Thoracic aorta (tissue), 2 donors: ENCODE measurements around the gene BLMH. TPM values are rescaled to one million over a fixed set of nuclear protein-coding genes. Genes with fewer than 3 reads are reported as not detected.

Source experiments
- ATAC-seq: fragments of 150-250 bp; one replicate; pipeline ENCODE4 v1.8.0; 2017; ENCODE audit warnings: low read depth; ENCODE audit not compliant: insufficient number of reproducible peaks, low FRiP score
- DNase-seq: peaks from one replicate; pipeline ENCODE4 v3.0.0-alpha.2; 2020; ENCODE audit warnings: low spot score
- H3K27ac ChIP-seq, 2 donors: fragments of 200-600 bp; sonication (generic); 1 replicate in 1 of 2; 2 replicates in 1 of 2; pipeline ENCODE4 v1.5.1; 2016; ENCODE audit warnings: mild to moderate bottlenecking in 2 of 2, moderate library complexity in 2 of 2
- H3K27me3 ChIP-seq: fragments of 200-600 bp; sonication (generic); replicated peaks from 2 replicates; pipeline ENCODE4 v1.6.0; 2016; ENCODE audit warnings: mild to moderate bottlenecking; ENCODE audit not compliant: insufficient read depth
- H3K36me3 ChIP-seq: fragments of 200-600 bp; sonication (generic); one replicate; pipeline ENCODE4 v1.5.1; 2016
- H3K4me1 ChIP-seq, 2 donors: fragments of 200-600 bp; sonication (generic); 1 replicate in 1 of 2; 2 replicates in 1 of 2; pipeline versions ENCODE4 v1.5.1 to v1.6.0; 2016; ENCODE audit warnings: low read depth in 2 of 2, mild to moderate bottlenecking in 1 of 2; ENCODE audit not compliant: control insufficient read depth in 1 of 2
- H3K4me3 ChIP-seq: fragments of 200-600 bp; sonication (generic); 2 replicates; pipeline ENCODE4 v1.5.1; 2016; ENCODE audit warnings: mild to moderate bottlenecking
- H3K9me3 ChIP-seq: fragments of 200-600 bp; sonication (generic); 2 replicates; pipeline ENCODE4 v1.5.1; 2016
- CTCF ChIP-seq: fragments of 200-600 bp; sonication (generic); IDR thresholded peaks from one replicate; pipeline ENCODE4 v1.5.1; 2019; ENCODE audit warnings: antibody characterized with exemption
- total RNA-seq, 2 donors: library from RNA; depleted of rRNA; stranded (reverse); fragments of >200 nt; gene quantifications; one replicate each; pipeline versions ENCODE4 v1.1.0 to v1.2.3, GENCODE V29; 2016

BLMH gene
- total RNA-seq, 2 donors from 2014 or later, result 21.5 to 34.6 TPM

- Histone ChIP-seq H3K27me3 (no peaks in the 10 kb centered on the region), H3K9me3 (no peaks in the 10 kb centered on the region), H3K36me3 (no peaks in the 10 kb centered on the region), H3K4me1 (peaks cover 0 to 13% of the 10 kb centered on the region in 2 donors), H3K4me3 (no peak overlapping the region), H3K27ac (no peak overlapping the region)
- no peak for DNase-seq
- no peak for ATAC-seq
- no peak for TF ChIP-seq CTCF
Observed at GRCh38 chr17:30254150-30254549, 37.6 kb downstream of the BLMH start.

- no peak for ATAC-seq
- Histone ChIP-seq H3K4me3 (no peak overlapping the region), H3K27me3 (no peaks in the 10 kb centered on the region), H3K27ac (no peak overlapping the region), H3K4me1 (peaks cover 0 to 10% of the 10 kb centered on the region in 2 donors), H3K9me3 (no peaks in the 10 kb centered on the region), H3K36me3 (peaks cover 5% of the 10 kb centered on the region)
- no peak for TF ChIP-seq CTCF
- no peak for DNase-seq
Observed at GRCh38 chr17:30253312-30253711, 38.4 kb downstream of the BLMH start.

GRCh38 chr17:30251931-30252330 lies 39.8 kb downstream of the BLMH start:
- DNase-seq (no peak), ATAC-seq (no peak)
- no peaks in the 10 kb centered on the region for H3K9me3 ChIP-seq
- no peak overlapping the region for H3K27ac ChIP-seq
- TF ChIP-seq CTCF, result no peak
- H3K36me3 ChIP-seq, result peaks cover 12% of the 10 kb centered on the region
- H3K4me3 ChIP-seq, result no peak overlapping the region
- H3K4me1 ChIP-seq, result peaks cover 0 to 6% of the 10 kb centered on the region in 2 donors
- no peaks in the 10 kb centered on the region for H3K27me3 ChIP-seq

GRCh38 chr17:30249460-30249859 lies 42.3 kb downstream of the BLMH start:
- DNase-seq (no peak), ATAC-seq (no peak)
- TF ChIP-seq CTCF, result no peak
- Histone ChIP-seq H3K27me3 (no peaks in the 10 kb centered on the region), H3K27ac (no peak overlapping the region), H3K4me3 (no peak overlapping the region), H3K36me3 (peaks cover 14% of the 10 kb centered on the region), H3K9me3 (no peaks in the 10 kb centered on the region), H3K4me1 (peaks cover 0 to 6% of the 10 kb centered on the region in 2 donors)

- Histone ChIP-seq H3K9me3 (no peaks in the 10 kb centered on the region), H3K4me3 (no peak overlapping the region), H3K27me3 (no peaks in the 10 kb centered on the region), H3K27ac (no peak overlapping the region), H3K36me3 (peaks cover 14% of the 10 kb centered on the region), H3K4me1 (peaks cover 0 to 6% of the 10 kb centered on the region in 2 donors)
- no peak for TF ChIP-seq CTCF
- no peak for DNase-seq
- no peak for ATAC-seq
Observed at GRCh38 chr17:30248786-30249185, 43.0 kb downstream of the BLMH start.
